ENCODE measurements around the gene MOSPD2. TPM values are rescaled to one million over a fixed set of nuclear protein-coding genes. Genes with fewer than 3 reads are reported as not detected.

MOSPD2 gene
- total RNA-seq, 4 donors from 2014 or later, result 10.2 to 15.6 (median 11.4) TPM

DNA sequence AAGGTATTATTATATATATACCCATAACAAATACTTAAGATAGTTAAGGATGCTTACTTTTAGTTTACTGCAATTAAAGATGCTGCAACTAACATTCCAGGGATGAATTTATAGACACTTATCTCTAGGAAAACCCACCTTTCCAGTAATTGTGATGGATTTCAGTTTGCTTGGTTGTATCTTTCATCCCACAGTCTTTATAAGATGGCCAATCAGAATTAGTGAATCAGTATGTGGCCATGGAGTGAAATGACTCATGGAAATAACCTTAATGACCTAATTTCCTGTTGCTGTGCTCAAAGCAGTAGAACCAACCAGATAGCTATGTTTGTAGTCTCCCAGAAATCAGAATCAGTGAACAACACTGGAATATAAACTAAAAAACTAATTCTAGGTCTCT is 26.4 kb downstream of the MOSPD2 start:
- no peak overlapping the region for H3K27ac ChIP-seq
- intact Hi-C loops (cut with DNase I), result no loop called here
- TF ChIP-seq POLR2A (IDR thresholded peaks at IDR 0.05), result no peak
- TF ChIP-seq, protein P1, sequence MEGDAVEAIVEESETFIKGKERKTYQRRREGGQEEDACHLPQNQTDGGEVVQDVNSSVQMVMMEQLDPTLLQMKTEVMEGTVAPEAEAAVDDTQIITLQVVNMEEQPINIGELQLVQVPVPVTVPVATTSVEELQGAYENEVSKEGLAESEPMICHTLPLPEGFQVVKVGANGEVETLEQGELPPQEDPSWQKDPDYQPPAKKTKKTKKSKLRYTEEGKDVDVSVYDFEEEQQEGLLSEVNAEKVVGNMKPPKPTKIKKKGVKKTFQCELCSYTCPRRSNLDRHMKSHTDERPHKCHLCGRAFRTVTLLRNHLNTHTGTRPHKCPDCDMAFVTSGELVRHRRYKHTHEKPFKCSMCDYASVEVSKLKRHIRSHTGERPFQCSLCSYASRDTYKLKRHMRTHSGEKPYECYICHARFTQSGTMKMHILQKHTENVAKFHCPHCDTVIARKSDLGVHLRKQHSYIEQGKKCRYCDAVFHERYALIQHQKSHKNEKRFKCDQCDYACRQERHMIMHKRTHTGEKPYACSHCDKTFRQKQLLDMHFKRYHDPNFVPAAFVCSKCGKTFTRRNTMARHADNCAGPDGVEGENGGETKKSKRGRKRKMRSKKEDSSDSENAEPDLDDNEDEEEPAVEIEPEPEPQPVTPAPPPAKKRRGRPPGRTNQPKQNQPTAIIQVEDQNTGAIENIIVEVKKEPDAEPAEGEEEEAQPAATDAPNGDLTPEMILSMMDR (IDR thresholded peaks at IDR 0.05), result no peak
- H3K36me3 ChIP-seq, result peaks cover 0 to 22% (median 0%) of the 10 kb centered on the region in 3 donors
- H3K4me1 ChIP-seq, result no peaks in the 10 kb centered on the region
- DNase-seq, result no peak
- H3K4me3 ChIP-seq, result no peak overlapping the region
- H3K27me3 ChIP-seq, result no peaks in the 10 kb centered on the region
- H3K9me3 ChIP-seq, result no peaks in the 10 kb centered on the region

DNA sequence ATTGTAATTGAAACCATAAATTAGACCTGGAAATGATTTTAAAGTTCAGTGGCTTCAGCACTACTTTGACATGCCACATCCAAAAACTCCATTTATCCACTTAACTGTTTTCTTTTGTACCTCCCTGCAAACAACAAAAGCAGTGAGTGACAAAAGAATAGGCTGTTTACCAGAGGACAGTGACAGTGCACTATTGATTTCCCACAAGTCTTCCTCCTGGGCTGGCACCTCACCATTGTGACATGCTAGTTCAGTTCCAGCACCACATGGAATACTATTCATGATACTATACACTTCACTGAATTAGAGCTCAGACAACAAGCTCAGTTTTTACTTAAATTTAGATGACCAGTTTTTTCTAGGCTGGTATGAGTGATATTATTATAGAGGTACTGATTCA is 29.3 kb downstream of the MOSPD2 start:
- intact Hi-C loops (cut with DNase I), result no loop called here
- TF ChIP-seq POLR2A (IDR thresholded peaks at IDR 0.05), result no peak
- TF ChIP-seq, protein P1 (IDR thresholded peaks at IDR 0.05), result no peak
- H3K4me1 ChIP-seq, result no peaks in the 10 kb centered on the region
- no peak for DNase-seq
- H3K9me3 ChIP-seq, result no peaks in the 10 kb centered on the region
- peaks cover 0 to 17% (median 0%) of the 10 kb centered on the region in 3 donors for H3K36me3 ChIP-seq
- no peaks in the 10 kb centered on the region for H3K27me3 ChIP-seq
- H3K4me3 ChIP-seq, result no peak overlapping the region
- H3K27ac ChIP-seq, result no peak overlapping the region

DNA sequence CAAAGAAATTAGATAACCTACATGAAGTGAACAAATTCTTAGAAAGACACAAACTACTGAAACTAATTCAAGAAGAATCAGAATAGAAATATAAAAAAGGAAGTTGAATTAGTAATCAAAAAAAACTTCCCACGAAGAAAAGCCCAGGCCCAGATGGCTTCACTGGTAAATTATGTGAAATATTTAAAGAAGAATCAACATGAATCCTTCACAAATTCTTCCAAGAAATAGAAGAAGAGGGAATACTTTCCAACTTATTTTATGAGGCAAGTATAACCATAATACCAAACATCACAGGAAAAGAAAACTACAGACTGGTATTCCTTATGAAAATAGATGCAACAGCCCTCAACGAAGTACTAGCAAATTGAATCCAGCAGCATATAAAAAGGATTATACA is 30.7 kb downstream of the MOSPD2 start:
- peaks cover 0 to 17% (median 0%) of the 10 kb centered on the region in 3 donors for H3K36me3 ChIP-seq
- intact Hi-C loops (cut with DNase I), result no loop called here

DNA sequence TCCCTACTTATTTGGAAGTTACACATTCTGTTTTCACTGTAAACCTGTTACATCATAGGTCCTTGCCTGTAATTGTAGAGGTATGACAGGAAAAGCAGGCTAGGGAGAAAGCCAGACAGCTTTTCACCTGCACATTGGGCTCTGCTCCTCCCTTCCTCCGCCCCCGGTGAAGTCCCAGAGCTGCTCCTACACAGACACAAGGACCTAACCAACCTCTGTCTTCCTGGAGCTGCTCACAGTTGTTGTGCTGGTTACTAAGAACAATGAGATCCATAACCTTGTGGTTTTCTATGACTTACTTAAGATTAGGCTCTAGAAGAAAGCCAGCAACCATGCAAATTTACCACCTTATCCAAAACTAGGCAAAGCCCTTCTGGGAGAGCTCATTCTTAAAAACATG is 40.0 kb downstream of the MOSPD2 start:
- H3K27ac ChIP-seq, result no peak overlapping the region
- no peaks in the 10 kb centered on the region for H3K9me3 ChIP-seq
- no peak for DNase-seq
- intact Hi-C loops (cut with DNase I), result no loop called here
- H3K36me3 ChIP-seq, result peaks cover 0 to 52% (median 0%) of the 10 kb centered on the region in 3 donors
- H3K4me1 ChIP-seq, result no peaks in the 10 kb centered on the region
- no peak overlapping the region for H3K4me3 ChIP-seq
- H3K27me3 ChIP-seq, result no peaks in the 10 kb centered on the region
- 74 to 83% methylated on average over 2 of the region's 2 CpGs for WGBS, 2 donors
- TF ChIP-seq, protein P1 (IDR thresholded peaks at IDR 0.05), result no peak
- no peak for TF ChIP-seq POLR2A (IDR thresholded peaks at IDR 0.05)

More for the DNA sequence above, 30.7 kb downstream of the MOSPD2 start:
- no peak for DNase-seq
- H3K27ac ChIP-seq, result no peak overlapping the region
- H3K4me3 ChIP-seq, result no peak overlapping the region
- TF ChIP-seq POLR2A (IDR thresholded peaks at IDR 0.05), result no peak
- TF ChIP-seq, protein P1 (IDR thresholded peaks at IDR 0.05), result no peak
- H3K27me3 ChIP-seq, result no peaks in the 10 kb centered on the region
- H3K4me1 ChIP-seq, result no peaks in the 10 kb centered on the region
- H3K9me3 ChIP-seq, result no peaks in the 10 kb centered on the region
- 44 to 53% methylated on average over 2 of the region's 2 CpGs for WGBS, 2 donors

DNA sequence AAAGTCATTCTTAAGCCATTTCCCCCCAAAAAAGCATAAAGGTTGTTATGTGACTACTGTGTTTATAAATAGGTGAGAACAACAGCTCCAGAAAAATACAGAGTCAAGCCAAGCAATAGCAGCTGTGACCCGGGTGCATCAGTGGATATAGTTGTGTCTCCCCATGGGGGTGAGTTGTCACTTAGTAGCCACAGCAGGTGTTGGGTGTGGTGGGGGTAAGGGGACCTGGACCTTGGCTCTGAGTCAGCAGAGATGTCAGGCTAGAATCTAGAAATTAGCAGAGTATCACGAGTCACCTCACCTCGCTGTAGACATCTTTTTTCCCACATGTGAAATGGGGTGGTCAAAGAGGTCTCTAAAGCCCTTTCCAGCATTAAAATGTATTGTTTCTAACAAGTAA is 42.4 kb downstream of the MOSPD2 start:
- H3K4me1 ChIP-seq, result no peaks in the 10 kb centered on the region
- intact Hi-C loops (cut with DNase I), result no loop called here
- TF ChIP-seq, protein P1 (IDR thresholded peaks at IDR 0.05), result no peak
- TF ChIP-seq POLR2A (IDR thresholded peaks at IDR 0.05), result no peak
- no peaks in the 10 kb centered on the region for H3K9me3 ChIP-seq
- WGBS, 2 donors, result 94 to 95% methylated on average over 3 of the region's 3 CpGs
- no peak overlapping the region for H3K4me3 ChIP-seq
- H3K27ac ChIP-seq, result no peak overlapping the region
- H3K36me3 ChIP-seq, result peaks cover 0 to 63% (median 0%) of the 10 kb centered on the region in 3 donors
- no peak for DNase-seq
- no peaks in the 10 kb centered on the region for H3K27me3 ChIP-seq

Measured in esophagus squamous epithelium (tissue), 5 donors.